Lung (tissue), 12 donors: ENCODE data around the gene COL4A2. TPM values are rescaled to one million over a fixed set of nuclear protein-coding genes. Genes with fewer than 3 reads are reported as not detected.
A peak's percentile ranks its signal among the peaks of the same experiment; 100 is the strongest.

Experiments used
- ATAC-seq: fragments of 200-7000 bp; cut with Tn5 transposase; one replicate; pipeline ENCODE4 v1.9.1; 2020; ENCODE audit warnings: moderate number of reproducible peaks; ENCODE audit not compliant: insufficient read depth, low FRiP score
- DNase-seq, 3 donors: peaks; one replicate each; pipeline ENCODE4 v3.0.0-alpha.2; 2013 to 2017
- H3K27ac ChIP-seq, 2 donors: one replicate each; pipeline ENCODE4 v1.5.1; 2013; ENCODE audit warnings: mild to moderate bottlenecking in 2 of 2, moderate library complexity in 2 of 2, control low read depth in 1 of 2, inconsistent platforms in 1 of 2, low read depth in 1 of 2, low read length in 1 of 2
- H3K27me3 ChIP-seq, 3 donors: one replicate each; pipeline ENCODE4 v1.5.1; 2013; ENCODE audit warnings: low read length in 2 of 3; ENCODE audit not compliant: control insufficient read depth in 3 of 3, insufficient read depth in 3 of 3
- H3K36me3 ChIP-seq, 4 donors: one replicate each; pipeline ENCODE4 v1.5.1; 2013; ENCODE audit warnings: low read length in 4 of 4, mild to moderate bottlenecking in 1 of 4, moderate library complexity in 1 of 4; ENCODE audit not compliant: control insufficient read depth in 4 of 4, insufficient read depth in 4 of 4
- H3K4me1 ChIP-seq, 5 donors: one replicate each; pipeline ENCODE4 v1.5.1; 2013; ENCODE audit warnings: low read length in 5 of 5, mild to moderate bottlenecking in 2 of 5, moderate library complexity in 1 of 5; ENCODE audit not compliant: control insufficient read depth in 5 of 5, insufficient read depth in 5 of 5
- H3K4me3 ChIP-seq: one replicate; pipeline ENCODE4 v1.5.1; 2013; ENCODE audit warnings: mild to moderate bottlenecking, control low read depth, moderate library complexity
- H3K9ac ChIP-seq, 2 donors: one replicate each; pipeline ENCODE4 v1.5.1; 2013; ENCODE audit warnings: low read length in 2 of 2, control low read depth in 1 of 2; ENCODE audit not compliant: insufficient read depth in 1 of 2
- H3K9me3 ChIP-seq, 4 donors: one replicate each; pipeline ENCODE4 v1.5.1; 2013; ENCODE audit warnings: low read length in 3 of 4, mild to moderate bottlenecking in 1 of 4, moderate library complexity in 1 of 4; ENCODE audit not compliant: control insufficient read depth in 4 of 4, insufficient read depth in 3 of 4
- CTCF ChIP-seq: IDR thresholded peaks from 2 replicates; pipeline ENCODE4 v1.5.1; 2012; ENCODE audit warnings: mild to moderate bottlenecking; ENCODE audit errors: control extremely low read depth, extremely low read depth
- WGBS, 2 donors: extraction: QIAGEN DNeasy Blood & Tissue Kit; methylation state at CpG; one replicate each; pipeline ENCODE4 v1.1.7; 2013; 5-methylcytosine and 5-hydroxymethylcytosine counted together
- polyA plus RNA-seq, 2 donors: library from polyadenylated mRNA; stranded (reverse); fragments of 200-250 nt; gene quantifications; one replicate each; pipeline ENCODE4 v1.2.1, GENCODE V29; 2013
- total RNA-seq, 2 donors: library from RNA; depleted of rRNA in 1 of 2; stranded (reverse); fragments of >200 nt in 1 of 2; gene quantifications; one replicate each; pipeline ENCODE4 v1.2.1, GENCODE V29; 2014 to 2021
- donor health status: control.
- donor health status: control.
- donor health status: Bipolar disorder and iron deficiency.
- donor health status: healthy.
- donor health status: DM: yes; HTN: yes; CAD: no.

The COL4A2 gene
- total and polyA plus RNA-seq, 4 donors = 169 to 627 (median 339) TPM

DNA sequence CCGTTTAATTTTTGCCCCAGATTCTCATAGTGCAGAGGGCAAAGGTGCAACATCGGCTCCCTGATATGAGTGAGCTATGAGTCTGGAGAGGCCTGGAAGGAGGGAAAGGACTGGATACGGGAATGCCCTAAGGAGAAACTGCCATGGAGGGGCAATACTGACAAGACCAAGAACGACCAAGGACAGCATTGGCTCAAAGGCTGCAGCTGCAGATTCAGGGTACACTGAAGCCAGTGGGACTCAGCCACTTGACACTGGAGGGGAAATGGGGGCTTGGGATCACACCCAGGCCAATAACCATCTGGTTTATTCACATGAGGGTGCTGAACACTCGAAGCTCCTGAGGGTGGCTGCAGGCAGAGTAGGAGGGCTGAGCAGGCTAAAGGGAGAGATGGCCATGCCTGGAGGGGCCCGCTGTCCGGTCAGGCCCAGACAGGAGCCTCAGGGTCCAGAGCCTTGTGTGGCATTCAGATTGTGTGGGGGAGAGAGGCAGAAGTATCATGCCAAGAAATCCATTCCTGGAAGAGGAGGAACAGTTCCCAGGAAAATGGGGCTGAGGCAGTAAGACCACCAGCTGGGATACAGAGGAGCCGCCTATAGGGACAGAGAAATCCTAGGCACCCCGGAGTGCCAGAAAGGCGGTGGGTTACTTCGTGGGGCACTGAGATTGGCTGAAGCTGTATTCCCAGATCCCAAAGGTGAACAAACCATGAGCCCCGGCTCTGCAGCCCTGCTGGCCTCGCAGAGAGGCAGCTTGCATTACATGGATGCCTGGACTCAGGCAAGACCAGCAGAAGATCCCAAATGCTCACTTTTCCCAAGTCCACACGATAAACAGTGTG, 20.9 kb upstream of the COL4A2 start:
- Histone ChIP-seq H3K27ac (no peak overlapping the region), H3K9ac (no peak overlapping the region), H3K9me3 (no peaks in the 10 kb centered on the region), H3K4me1 (peaks cover 6 to 24% (median 18%) of the 10 kb centered on the region in 5 donors), H3K36me3 (peaks cover 0 to 7% (median 1%) of the 10 kb centered on the region in 4 donors), H3K4me3 (no peak overlapping the region), H3K27me3 (no peaks in the 10 kb centered on the region)
- ATAC-seq (no peak), DNase-seq (no peak)
- 77 to 90% methylated on average over 14 of the region's 14 CpGs for WGBS, 2 donors
- no peak for TF ChIP-seq CTCF

- Histone ChIP-seq H3K4me1 (peaks cover 6 to 26% (median 18%) of the 10 kb centered on the region in 5 donors), H3K9me3 (no peaks in the 10 kb centered on the region), H3K27me3 (no peaks in the 10 kb centered on the region), H3K4me3 (no peak overlapping the region), H3K27ac (peak overlapping the region in 1 of 2 donors; percentile 26), H3K36me3 (peaks cover 0 to 6% (median 1%) of the 10 kb centered on the region in 4 donors), H3K9ac (no peak overlapping the region)
- no peak for TF ChIP-seq CTCF
- DNase-seq (no peak), ATAC-seq (no peak)
- 50 to 63% methylated on average over 21 of the region's 21 CpGs for WGBS, 2 donors
These were observed 20.0 kb upstream of the COL4A2 start for GRCh38 chr13:110286833-110287819.

DNA sequence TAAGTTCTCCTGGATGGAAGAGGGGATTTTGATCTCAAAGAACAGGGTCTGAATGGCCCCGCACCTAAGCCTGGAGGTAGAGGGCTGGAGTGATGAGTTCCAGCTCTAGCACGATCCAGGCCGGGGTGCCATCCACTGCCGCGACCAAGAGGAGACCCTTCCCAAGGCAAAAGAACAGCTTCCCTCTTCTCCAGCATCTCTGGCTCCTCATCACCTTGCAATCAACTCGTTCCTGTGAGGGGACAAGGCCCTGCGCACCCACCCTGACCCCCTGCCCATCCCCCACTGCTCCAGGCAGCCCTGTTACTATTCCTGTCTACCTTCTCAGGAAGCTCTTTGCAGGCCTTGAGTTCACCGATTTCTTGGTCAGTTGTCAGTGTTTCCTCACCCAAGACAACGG, 17.9 kb upstream of the COL4A2 start:
- Histone ChIP-seq H3K27ac (no peak overlapping the region), H3K36me3 (peaks cover 0 to 5% (median 1%) of the 10 kb centered on the region in 4 donors), H3K9me3 (no peaks in the 10 kb centered on the region), H3K4me1 (peaks cover 0 to 38% (median 17%) of the 10 kb centered on the region in 5 donors), H3K9ac (no peak overlapping the region), H3K27me3 (no peaks in the 10 kb centered on the region), H3K4me3 (no peak overlapping the region)
- TF ChIP-seq CTCF = no peak
- 89 to 90% methylated on average over 9 of the region's 9 CpGs for WGBS, 2 donors
- no peak for DNase-seq
- ATAC-seq = no peak
